Urothelium cell line (cell line): ENCODE measurements around the gene REEP2.
A peak's percentile ranks its signal among the peaks of the same experiment; 100 is the strongest.

Experiments
- DNase-seq: peaks from one replicate; pipeline ENCODE4 v3.0.0; 2011; ENCODE audit warnings: low spot score, mixed read lengths
- FAIRE-seq: peaks from 2 replicates; lab custom pipeline; 2011; peaks lifted over from hg19 to GRCh38; lab: Jason Lieb, UNC

Gene REEP2

GRCh38 chr5:138491669-138492559 is 53.1 kb downstream of the REEP2 start:
- no peak for FAIRE-seq
- peak; percentile 88 for DNase-seq

GRCh38 chr5:138492560-138493045 is 53.7 kb downstream of the REEP2 start:
- no peak for DNase-seq
- FAIRE-seq = no peak

DNA sequence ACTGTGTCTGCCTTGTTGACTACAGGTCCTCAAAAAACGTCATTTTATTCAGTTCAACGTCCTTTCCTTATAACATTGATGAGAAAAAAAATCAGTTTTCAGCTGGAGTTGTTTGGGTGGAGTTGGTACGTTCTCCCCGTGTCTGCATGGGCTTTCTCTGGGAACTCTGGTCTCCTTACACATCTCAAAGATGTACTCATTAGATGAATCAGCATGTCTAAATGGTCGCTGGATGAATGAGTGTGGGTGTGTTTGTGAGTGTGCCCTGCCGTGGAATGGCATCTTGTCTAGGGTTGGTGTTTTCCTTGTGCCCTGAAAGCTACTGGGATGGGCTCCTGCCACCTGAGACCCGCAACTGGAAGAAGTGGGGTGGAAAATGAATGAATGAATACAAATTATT is 56.5 kb downstream of the REEP2 start:
- FAIRE-seq (no peak), DNase-seq (no peak)
